GM12891 (cell line): Measurements from ENCODE around the gene FNDC10.

ENCODE experiments used
- PAX5 ChIP-seq: IDR thresholded peaks from 2 replicates; pipeline ENCODE4 v1.6.1; 2011; ENCODE audit warnings: low read length, moderate library complexity, mild to moderate bottlenecking; ENCODE audit not compliant: insufficient read depth, severe bottlenecking
- POLR2A ChIP-seq: IDR thresholded peaks from 2 replicates; pipeline ENCODE4 v1.6.1; 2011; ENCODE audit warnings: low read depth, low read length, control low read depth
- POLR2AphosphoS5 ChIP-seq: IDR thresholded peaks from 2 replicates; pipeline ENCODE4 v1.6.1; 2011; ENCODE audit warnings: low read depth, low read length, control low read depth
- TAF1 ChIP-seq: IDR thresholded peaks from 2 replicates; pipeline ENCODE4 v1.6.1; 2011; ENCODE audit warnings: low read depth, low read length, control low read depth

DNA sequence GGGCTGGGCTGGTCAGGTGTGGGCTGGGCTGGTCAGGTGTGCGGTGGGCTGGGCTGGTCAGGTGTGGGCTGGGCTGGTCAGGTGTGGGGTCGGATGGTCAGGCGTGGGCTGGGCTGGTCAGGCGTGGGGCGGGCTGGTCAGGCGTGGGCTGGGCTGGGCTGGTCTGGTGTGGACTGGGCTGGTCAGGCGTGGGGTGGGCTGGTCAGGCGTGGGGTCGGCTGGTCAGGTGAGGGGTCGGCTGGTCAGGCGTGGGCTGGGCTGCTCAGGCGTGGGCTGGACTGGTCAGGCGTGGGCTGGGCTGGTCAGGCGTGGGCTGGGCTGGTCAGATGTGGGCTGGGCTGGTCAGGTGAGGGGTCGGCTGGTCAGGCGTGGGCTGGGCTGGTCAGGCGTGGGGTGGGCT is 5.8 kb upstream of the FNDC10 start:
- TF ChIP-seq POLR2A (no peak), TAF1 (no peak), POLR2AphosphoS5 (no peak), PAX5 (no peak)
